HG02678 (cell line): Measurements from ENCODE around the gene BNIP1.

ENCODE experiments used
- ATAC-seq: cut with Tn5 transposase; IDR thresholded peaks from one replicate; pipeline ENCODE4 v1.9.1; 2021; ENCODE audit warnings: mild to moderate bottlenecking, moderate library complexity; ENCODE audit not compliant: unreplicated experiment

BNIP1 gene

GRCh38 chr5:173165177-173166016 lies 21.1 kb downstream of the BNIP1 start:
- ATAC-seq: no peak

DNA sequence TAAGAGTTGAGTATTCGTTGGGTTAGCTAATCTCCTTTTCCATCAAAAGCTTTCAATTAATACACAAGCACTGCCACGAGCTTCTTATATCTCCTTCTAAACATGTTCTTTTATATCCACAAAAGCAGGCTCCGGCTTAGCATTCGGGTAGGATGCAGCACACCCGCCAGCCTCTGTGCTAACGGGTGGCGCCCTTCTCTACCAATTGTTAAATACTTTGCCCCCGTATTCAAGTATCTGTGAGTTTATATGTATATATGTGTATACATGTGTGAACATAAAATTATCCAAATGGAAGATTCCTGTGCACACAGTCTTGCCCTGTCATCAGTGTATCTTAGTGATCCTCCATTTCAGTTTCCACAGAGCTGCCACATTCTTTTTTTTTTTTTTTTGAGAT lies 27.8 kb downstream of the BNIP1 start:
- ATAC-seq: no peak

- ATAC-seq: no peak
Measured at GRCh38 chr5:173175523-173175922, 31.2 kb downstream of the BNIP1 start.

- ATAC-seq: no peak
Measured at GRCh38 chr5:173178369-173178910, 34.1 kb downstream of the BNIP1 start.

- no peak for ATAC-seq
Measured at GRCh38 chr5:173180331-173180730, 36.0 kb downstream of the BNIP1 start.

DNA sequence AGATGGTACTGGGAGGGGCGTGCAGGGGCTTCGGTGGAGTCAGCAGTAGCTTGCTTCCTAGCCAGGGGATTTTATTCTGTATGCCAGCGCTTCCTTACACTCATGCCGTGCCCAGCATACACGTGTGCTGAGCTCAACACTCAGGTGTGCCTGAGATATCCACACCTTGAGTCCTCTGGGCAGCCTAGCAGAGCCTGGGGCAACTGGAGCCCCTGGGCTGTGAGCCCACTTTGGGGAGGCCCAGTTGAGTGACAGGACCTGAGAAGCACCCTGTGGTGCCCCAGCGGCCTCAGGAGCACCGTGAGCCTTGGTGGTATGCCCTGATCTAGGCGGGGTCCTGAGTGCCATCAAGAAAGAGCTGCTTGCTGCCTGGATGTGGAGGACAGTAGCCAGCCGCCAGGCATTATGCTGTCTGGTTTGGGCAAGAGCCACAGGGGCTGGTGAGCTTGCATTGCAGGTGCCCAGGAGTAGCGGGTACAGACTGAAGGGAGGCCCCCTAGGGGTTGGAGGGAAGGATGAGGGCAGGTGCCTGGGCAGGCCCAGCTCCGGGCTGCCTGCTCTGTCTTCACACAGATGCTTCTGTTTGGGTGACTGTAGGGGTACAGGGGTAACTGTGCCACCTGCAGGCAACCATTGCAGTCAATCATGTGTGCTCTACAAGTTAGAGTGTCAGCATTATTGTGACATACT lies 42.9 kb downstream of the BNIP1 start:
- no peak for ATAC-seq

DNA sequence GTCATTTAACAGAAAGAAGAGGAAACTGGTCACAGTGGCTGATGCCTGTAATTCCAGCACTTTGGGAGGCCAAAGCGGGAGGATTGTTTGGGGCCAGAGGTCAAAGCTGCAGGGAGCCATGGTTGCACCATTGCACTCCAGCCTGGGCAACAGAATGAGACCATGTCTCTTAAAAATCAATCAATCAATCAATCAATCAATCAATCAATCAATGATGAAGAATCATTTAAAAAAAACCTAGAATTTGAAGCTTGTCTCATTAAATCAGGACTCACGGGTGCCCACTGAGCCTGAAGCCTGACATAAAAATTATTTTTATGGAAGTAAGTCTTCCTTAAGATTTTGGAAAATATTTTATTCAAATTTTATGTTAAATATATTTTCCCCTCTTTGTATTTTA lies 43.9 kb downstream of the BNIP1 start:
- no peak for ATAC-seq

- no peak for ATAC-seq
Measured at GRCh38 chr5:173191015-173191414, 46.7 kb downstream of the BNIP1 start.

GRCh38 chr5:173191561-173191960 lies 47.2 kb downstream of the BNIP1 start:
- no peak for ATAC-seq

DNA sequence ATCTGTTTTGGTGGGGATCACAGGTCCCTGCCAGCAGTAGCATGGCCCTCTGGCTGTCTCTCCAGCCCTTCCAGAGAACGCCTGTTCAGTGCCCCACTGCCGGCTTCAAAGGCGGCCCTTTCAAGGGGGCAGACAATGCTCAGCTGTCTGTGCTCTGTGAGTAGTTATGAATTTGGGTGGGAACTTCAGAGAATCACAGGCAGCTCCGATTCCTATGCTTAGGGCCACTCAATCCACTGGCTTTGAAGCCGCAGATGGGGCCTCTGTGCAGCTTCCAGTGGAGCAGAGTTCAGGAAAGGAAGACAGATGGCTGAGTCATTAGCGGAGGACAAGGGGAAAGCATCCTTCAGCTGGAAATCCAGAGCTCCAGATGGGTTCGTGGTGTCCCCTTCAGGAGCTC lies 48.2 kb downstream of the BNIP1 start:
- ATAC-seq: no peak

- ATAC-seq: no peak
Measured at GRCh38 chr5:173196133-173196952, 52.0 kb downstream of the BNIP1 start.

DNA sequence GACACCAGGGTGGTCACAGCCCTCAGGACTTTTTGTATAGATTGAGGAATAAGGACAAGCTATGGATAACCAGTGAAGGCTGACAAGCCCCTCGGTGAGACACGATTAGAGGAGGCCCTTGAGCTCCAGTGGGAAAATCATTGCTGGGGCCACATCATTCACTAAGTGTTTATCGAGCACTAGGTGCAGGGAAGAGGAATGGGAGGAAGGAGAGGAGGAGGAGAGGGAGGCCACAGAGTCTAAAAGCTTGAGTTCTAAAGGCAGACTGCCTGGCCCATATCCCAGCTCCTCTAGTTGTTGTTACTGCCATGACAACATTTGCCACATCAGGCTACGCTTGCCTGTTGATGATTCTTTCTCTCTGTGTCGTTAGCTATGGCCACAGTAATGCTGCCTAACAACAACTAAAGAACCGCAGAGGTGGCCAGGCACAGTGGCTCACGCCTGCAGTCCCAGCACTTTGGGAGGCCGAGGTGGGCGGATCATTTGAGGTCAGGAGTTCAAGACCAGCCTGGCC lies 53.1 kb downstream of the BNIP1 start:
- ATAC-seq: no peak

DNA sequence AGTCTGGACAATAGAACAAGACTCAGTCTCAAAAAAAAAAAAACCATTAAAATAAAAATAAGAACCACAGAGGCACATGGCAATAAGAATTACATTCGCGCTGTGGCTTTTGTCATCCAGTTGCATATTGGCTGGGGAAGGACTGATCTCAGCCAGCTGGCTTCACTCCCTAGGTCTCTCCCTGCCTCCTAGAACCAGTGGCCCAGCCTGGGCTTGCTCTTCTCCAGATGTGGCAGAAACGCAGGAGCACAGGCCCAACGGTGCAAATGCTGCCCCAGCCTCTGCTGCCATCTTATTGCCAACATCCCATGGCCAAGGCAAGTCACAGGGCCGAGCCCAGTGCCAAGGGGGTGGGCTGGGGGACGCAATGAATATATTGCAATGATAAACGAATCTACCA lies 53.7 kb downstream of the BNIP1 start:
- no peak for ATAC-seq

- ATAC-seq: no peak
Measured at GRCh38 chr5:173200356-173200755, 56.0 kb downstream of the BNIP1 start.

DNA sequence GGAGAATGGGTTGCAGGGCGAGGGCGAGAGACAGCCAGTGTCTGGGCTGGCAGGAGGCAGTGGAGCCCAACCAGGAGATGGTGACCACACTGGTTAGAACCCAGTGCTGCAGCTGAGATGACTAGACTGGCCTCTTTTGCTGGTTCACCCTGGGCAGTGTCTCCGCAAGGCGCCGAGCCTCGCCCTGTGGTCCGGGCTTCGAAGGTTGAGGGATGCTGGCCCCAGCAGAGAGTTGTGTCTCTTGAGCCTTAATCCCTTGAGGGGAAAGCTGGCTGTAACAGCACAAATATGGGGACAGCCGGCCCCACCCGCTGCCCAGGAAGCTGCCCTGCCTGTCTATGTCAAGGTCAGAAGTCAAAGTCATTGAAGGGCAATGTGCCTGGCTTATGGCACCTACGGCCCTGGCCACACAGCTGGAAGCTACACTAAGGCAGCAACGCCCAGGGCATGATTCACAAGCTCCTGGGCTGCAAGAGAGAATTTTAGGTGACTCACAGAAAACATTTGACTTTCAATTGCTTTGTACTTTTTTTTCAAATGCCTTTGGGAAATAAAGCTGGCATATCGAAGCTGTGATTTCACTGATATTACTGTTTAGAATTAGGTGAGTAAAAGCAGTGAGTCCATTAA lies 57.4 kb downstream of the BNIP1 start:
- ATAC-seq: no peak

DNA sequence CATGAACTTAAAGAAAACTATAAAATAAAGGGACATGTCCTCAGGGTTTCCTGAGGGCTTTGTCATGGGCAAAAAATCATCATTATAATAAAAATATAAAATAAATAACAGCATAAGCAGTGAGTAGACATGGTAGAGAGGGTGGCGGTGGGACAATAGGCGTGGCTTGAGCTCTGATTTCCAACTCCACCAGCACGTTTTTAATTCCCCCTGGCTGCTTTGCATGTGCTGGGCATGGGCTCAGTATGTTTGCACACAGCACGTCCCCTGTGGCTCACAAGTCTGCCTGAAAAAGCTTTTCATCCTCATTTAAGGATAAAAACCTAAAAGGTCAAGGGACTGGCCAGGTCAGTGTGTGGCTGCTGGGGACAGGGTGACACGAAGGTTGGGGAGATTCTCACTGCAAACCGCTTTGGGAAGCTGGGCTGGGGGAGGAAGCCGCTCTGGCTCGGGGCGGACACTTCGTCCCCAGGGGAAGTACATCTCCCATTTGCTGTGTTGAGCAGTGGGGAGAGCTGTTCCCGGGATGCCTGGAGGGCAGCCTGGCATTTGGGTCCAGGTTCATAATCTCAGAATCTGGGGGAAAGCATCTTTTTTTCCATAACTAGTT lies 58.0 kb downstream of the BNIP1 start:
- ATAC-seq: no peak

DNA sequence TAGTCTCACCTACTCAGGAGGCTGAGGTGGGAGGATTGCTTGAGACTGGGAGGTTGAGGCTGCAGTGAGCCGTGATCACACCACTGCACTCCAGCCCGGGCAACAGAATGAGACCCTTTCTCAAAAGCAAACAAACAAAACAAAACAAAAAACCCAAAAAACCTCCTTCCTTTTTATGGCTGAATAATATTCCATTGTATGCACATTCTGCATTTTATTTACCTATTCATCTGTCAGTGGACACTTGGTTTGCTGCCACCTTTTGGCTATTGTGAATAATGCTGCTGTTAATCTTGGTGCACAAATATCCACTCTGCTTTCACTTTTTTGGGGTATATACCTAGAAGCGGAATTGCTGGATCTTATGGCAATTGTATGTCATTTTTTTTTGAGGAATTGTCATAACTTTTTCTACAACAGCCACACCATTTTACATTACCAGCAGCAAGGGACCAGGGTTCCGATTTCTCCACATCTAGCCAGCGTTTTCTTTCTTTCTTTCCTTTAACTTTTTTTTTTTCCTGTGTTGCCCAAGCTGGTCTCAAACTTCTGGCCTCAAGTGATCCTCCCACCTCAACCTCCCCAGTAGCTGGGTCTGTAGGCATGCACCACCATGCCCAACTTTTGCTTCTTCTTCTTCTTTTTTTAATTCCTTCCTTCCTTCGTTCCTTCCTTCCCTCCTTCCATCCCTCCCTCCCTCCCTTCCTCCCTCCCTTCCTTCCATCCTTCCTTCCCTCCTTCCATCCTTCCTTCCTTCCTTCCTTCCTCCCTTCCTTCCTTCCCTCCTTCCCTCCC lies 60.1 kb downstream of the BNIP1 start:
- no peak for ATAC-seq

DNA sequence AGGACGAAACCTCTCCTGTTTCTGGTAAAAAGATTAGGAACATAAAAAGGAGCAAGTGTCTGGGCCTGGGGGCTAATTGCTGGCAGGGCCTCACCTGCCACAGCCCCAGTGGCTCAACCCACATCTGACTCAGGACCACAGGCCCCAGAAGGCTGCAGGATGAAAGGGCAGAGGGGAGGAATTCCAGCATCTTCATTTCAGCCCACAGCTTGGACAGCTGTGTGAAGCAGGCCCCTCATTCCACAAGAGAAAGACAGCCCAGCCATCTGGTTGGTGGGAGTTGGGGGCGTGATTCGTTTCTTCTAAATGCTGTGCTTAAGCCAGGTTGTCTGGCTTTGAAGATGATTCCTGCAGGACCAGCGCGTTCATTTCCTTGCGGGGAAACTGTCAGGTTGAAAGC lies 61.6 kb downstream of the BNIP1 start:
- ATAC-seq: no peak

- ATAC-seq: no peak
Measured at GRCh38 chr5:173208296-173208695, 64.0 kb downstream of the BNIP1 start.
